ENCODE data around the gene CFAP69.

DNA sequence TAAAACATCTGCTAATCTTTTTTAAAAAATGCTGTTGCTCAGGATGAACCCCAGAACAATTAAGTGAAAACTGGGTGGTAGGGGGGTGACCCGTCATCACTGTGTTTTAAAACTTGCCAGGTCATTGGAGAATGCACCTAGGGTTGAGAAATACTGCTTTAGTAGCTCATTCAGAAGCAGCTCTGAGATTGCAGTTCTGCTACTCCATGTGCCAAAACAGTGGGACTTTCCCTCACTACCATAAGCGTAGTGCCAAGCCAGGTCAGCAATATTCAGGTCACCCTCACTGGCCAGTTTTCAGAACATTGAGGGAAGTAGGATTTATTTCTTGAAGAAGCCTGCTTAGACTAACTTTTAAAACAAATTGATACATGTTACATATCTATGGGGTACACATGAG is 28.2 kb upstream of the CFAP69 start:
- no peak for TF ChIP-seq EP300 (IDR thresholded peaks at IDR 0.05; ENCODE audit: borderline replicate concordance)
- no peak for TF ChIP-seq REST (IDR thresholded peaks at IDR 0.05; ENCODE audit: low read depth)
- no peak for TF ChIP-seq TAF1 (IDR thresholded peaks at IDR 0.05; ENCODE audit: low read depth)
- no peak for TF ChIP-seq TEAD4 (IDR thresholded peaks at IDR 0.05)
- no peak for TF ChIP-seq MAX (IDR thresholded peaks at IDR 0.05)
- no peak for TF ChIP-seq EGR1 (IDR thresholded peaks at IDR 0.05)
- TF ChIP-seq FOXM1 (IDR thresholded peaks at IDR 0.05; ENCODE audit: borderline replicate concordance, low read depth): no peak
- no peak for TF ChIP-seq ZBTB7A (IDR thresholded peaks at IDR 0.05; ENCODE audit: low read depth)
- TF ChIP-seq TCF12 (IDR thresholded peaks at IDR 0.05; ENCODE audit: low read depth): no peak
- TF ChIP-seq YY1 (IDR thresholded peaks at IDR 0.05; ENCODE audit: low read depth): no peak
- TF ChIP-seq NFIC (IDR thresholded peaks at IDR 0.05): no peak
- TF ChIP-seq CREB1 (IDR thresholded peaks at IDR 0.05; ENCODE audit: low read depth): no peak
- no peak for TF ChIP-seq RAD21 (IDR thresholded peaks at IDR 0.05; ENCODE audit: low read depth)
- no peak for TF ChIP-seq CEBPB (IDR thresholded peaks at IDR 0.05)

All from Ishikawa (cell line).